Activated B cell treated with CpG ODN at 0.5 μM for 24 hours (primary cell): ENCODE results near the gene RERE. TPM values are rescaled to one million over a fixed set of nuclear protein-coding genes. Genes with fewer than 3 reads are reported as not detected.

Experiments used
- ATAC-seq: fragments of 200-7000 bp; cut with Tn5 transposase; one replicate; pipeline ENCODE4 v1.10.0; 2021; ENCODE audit warnings: low read depth, mild to moderate bottlenecking, moderate library complexity
- CTCF ChIA-PET: fragments of 350-600 bp; sonication (Branson Sonifier 250); formaldehyde crosslinking; loops from one replicate; lab custom pipeline; 2021; ENCODE audit warnings: antibody characterized with exemption; lab: Charles Lee
- POLR2A ChIA-PET: fragments of 350-600 bp; sonication (Branson Sonifier 250); formaldehyde crosslinking; loops from one replicate; lab custom pipeline; 2021; ENCODE audit warnings: antibody characterized with exemption; lab: Charles Lee
- DNase-seq: peaks from one replicate; pipeline ENCODE4 v3.0.0; 2022
- H3K27ac Mint-ChIP-seq: one replicate; pipeline ENCODE4 v1.8.0; 2020; ENCODE audit warnings: mixed read lengths
- H3K27me3 Mint-ChIP-seq: one replicate; pipeline ENCODE4 v1.8.0; 2021; ENCODE audit warnings: mixed read lengths
- H3K36me3 Mint-ChIP-seq: one replicate; pipeline ENCODE4 v1.8.0; 2021; ENCODE audit warnings: low read depth, mixed read lengths
- H3K4me1 Mint-ChIP-seq: one replicate; pipeline ENCODE4 v1.8.0; 2021; ENCODE audit warnings: mixed read lengths
- H3K4me3 Mint-ChIP-seq: one replicate; pipeline ENCODE4 v1.8.0; 2020; ENCODE audit warnings: mild to moderate bottlenecking, mixed read lengths
- H3K9me3 Mint-ChIP-seq: one replicate; pipeline ENCODE4 v1.8.0; 2020; ENCODE audit warnings: mixed read lengths
- CTCF ChIP-seq: fragments of 200-600 bp; IDR thresholded peaks from one replicate; pipeline ENCODE4 v1.8.0; 2022; ENCODE audit warnings: antibody characterized with exemption, mild to moderate bottlenecking
- intact Hi-C: fragments of 100-400 bp; cut with micrococcal nuclease; formaldehyde crosslinking; loops from one replicate; pipeline ENCODE4 v1.15.1; 2024
- total RNA-seq: library from RNA; stranded (reverse); gene quantifications from 2 replicates; pipeline ENCODE4 v1.2.3, GENCODE V29; 2022

Gene RERE
- 90.5 and 98.8 TPM in 2 replicates for total RNA-seq

- TF ChIP-seq CTCF, result no peak
- POLR2A ChIA-PET, result interaction anchor here (0.6 to 2.6 kb wide), 24 partner anchors 9 to 1125 kb away, joined by 3 to 33 read pairs (median 5); partner anchors contain the start of genes ENO1 and PARK7
- DNase-seq (peak; percentile 99), ATAC-seq (peak; percentile 93)
- Mint-ChIP-seq H3K4me1 (peaks cover 42% of the 10 kb centered on the region), H3K27me3 (no peaks in the 10 kb centered on the region), H3K9me3 (no peaks in the 10 kb centered on the region), H3K27ac (peak within 1 kb of the TSS; percentile 96), H3K36me3 (peaks cover 9% of the 10 kb centered on the region), H3K4me3 (peak within 1 kb of the TSS; percentile 94)
- intact Hi-C loops, result loop anchor here (1.0 to 5.0 kb wide), 5 partner anchors 31 to 791 kb away; partner anchors contain the start of genes ENO1, ERRFI1 and GPR157
- CTCF ChIA-PET, result no interaction called here
Observed at GRCh38 chr1:8817412-8818324, at the start of gene RERE. RERE (minus strand) TSS chr1:8817640.

GRCh38 chr1:8866792-8867415, 49.5 kb upstream of the RERE start:
- CTCF ChIA-PET, result interaction anchor here (0.6 kb wide), 1 partner anchor 18 kb away, joined by 3 read pairs; no protein-coding TSS in a partner anchor
- DNase-seq (no peak), ATAC-seq (no peak)
- Mint-ChIP-seq H3K27me3 (no peaks in the 10 kb centered on the region), H3K36me3 (peaks cover 94% of the 10 kb centered on the region), H3K4me1 (peaks cover 19% of the 10 kb centered on the region), H3K4me3 (no peak overlapping the region), H3K27ac (no peak overlapping the region), H3K9me3 (no peaks in the 10 kb centered on the region)
- intact Hi-C loops, result no loop called here
- POLR2A ChIA-PET, result interaction anchor here (4.5 kb wide), 1 partner anchor 11 kb away, joined by 26 read pairs; the partner anchor contains the start of gene ENO1
- TF ChIP-seq CTCF, result no peak

GRCh38 chr1:8866173-8866791, 48.8 kb upstream of the RERE start:
- intact Hi-C loops, result no loop called here
- no peak for TF ChIP-seq CTCF
- ATAC-seq, result no peak
- H3K36me3 Mint-ChIP-seq, result peaks cover 94% of the 10 kb centered on the region
- no peak overlapping the region for H3K27ac Mint-ChIP-seq
- H3K4me3 Mint-ChIP-seq, result no peak overlapping the region
- ChIA-PET CTCF (interaction anchor here (2.3 kb wide), 1 partner anchor 17 kb away, joined by 8 read pairs; no protein-coding TSS in a partner anchor), POLR2A (interaction anchor here (0.7 to 4.5 kb wide), 4 partner anchors 9 to 51 kb away, joined by 3 to 26 read pairs (median 6); partner anchors contain the start of gene ENO1)
- no peak for DNase-seq
- H3K9me3 Mint-ChIP-seq, result no peaks in the 10 kb centered on the region
- no peaks in the 10 kb centered on the region for H3K27me3 Mint-ChIP-seq
- peaks cover 13% of the 10 kb centered on the region for H3K4me1 Mint-ChIP-seq

- Mint-ChIP-seq H3K4me1 (peaks cover 8% of the 10 kb centered on the region), H3K27ac (no peak overlapping the region), H3K36me3 (peaks cover 92% of the 10 kb centered on the region), H3K4me3 (no peak overlapping the region), H3K27me3 (no peaks in the 10 kb centered on the region), H3K9me3 (no peaks in the 10 kb centered on the region)
- DNase-seq (no peak), ATAC-seq (no peak)
- CTCF ChIA-PET, result interaction anchor here (0.7 to 2.3 kb wide), 2 partner anchors 16 to 237 kb away, joined by 3 to 8 read pairs; no protein-coding TSS in a partner anchor
- POLR2A ChIA-PET, result interaction anchor here (0.6 to 4.5 kb wide), 3 partner anchors 13 to 72 kb away, joined by 3 to 26 read pairs (median 3); partner anchors contain the start of gene ENO1
- no peak for TF ChIP-seq CTCF
- intact Hi-C loops, result no loop called here
Observed at GRCh38 chr1:8864713-8865344, 47.4 kb upstream of the RERE start.
